ENCODE results near the gene SLC9B1. TPM values are rescaled to one million over a fixed set of nuclear protein-coding genes. Genes with fewer than 3 reads are reported as not detected.
"Not testable (repeated sequence)": the region's sequence is repeated elsewhere in the genome, so short reads cannot be mapped to it uniquely, and the experiment has no call there.

The SLC9B1 gene
- total RNA-seq, 1 donor from 2014 or later, result 15.7 TPM

DNA sequence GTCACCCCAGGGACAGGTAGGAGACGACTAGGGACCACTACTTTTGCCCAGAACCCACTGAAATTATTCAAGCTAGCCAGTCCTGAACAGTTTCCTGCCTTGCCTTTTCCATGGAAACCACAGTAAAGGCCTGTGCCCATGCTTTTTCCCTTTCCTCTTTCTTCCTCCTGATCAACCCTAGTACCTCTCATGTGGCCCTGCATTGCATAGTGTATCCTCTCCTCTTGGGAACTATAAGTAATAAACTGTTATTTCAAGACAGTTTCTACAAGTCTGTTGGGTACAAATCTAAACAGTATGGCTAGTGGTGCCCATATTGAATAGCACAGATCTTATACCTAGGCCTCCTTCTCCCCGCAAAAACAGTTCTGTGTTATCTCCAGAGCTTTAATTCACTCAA, 136.2 kb downstream of the SLC9B1 start:
- no peaks in the 10 kb centered on the region for H3K9me3 ChIP-seq (ENCODE audit: control insufficient read depth in 3 of 3, low read length in 3 of 3)
- H3K27me3 ChIP-seq (ENCODE audit: control insufficient read depth in 3 of 3, insufficient read depth in 3 of 3, low read length in 3 of 3), result no peaks in the 10 kb centered on the region
- H3K27ac ChIP-seq (ENCODE audit: low read depth, low read length), result no peak overlapping the region
- H3K4me1 ChIP-seq (ENCODE audit: control insufficient read depth in 3 of 3, insufficient read depth in 3 of 3, low read length in 3 of 3), result no peaks in the 10 kb centered on the region
- H3K9ac ChIP-seq (ENCODE audit: low read depth in 1 of 3, low read length in 3 of 3), result no peak overlapping the region
- H3K4me3 ChIP-seq (ENCODE audit: low read length in 3 of 3), result no peak overlapping the region
- H3K36me3 ChIP-seq (ENCODE audit: control insufficient read depth in 3 of 3, insufficient read depth in 3 of 3, low read length in 3 of 3), result no peaks in the 10 kb centered on the region

DNA sequence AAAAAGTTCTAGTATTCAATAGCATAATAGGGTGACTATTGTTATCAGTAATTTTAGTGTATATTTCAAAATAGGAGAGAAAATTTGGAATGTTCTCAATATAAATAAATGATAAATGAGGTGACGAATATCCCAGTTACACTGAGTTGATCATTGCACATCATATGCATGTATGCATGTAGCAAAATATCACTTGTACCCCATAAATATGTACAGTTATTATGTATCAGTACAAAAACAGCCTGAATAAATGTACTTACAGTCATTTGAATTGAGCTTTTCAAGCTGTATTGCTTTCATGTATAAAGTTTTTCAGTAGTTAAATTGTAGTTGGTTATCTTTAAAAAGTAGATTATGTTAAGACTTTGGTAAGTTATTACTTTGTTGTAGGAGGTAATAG, 138.2 kb downstream of the SLC9B1 start:
- H3K9me3 ChIP-seq (ENCODE audit: control insufficient read depth in 3 of 3, low read length in 3 of 3), result no peaks in the 10 kb centered on the region

DNA sequence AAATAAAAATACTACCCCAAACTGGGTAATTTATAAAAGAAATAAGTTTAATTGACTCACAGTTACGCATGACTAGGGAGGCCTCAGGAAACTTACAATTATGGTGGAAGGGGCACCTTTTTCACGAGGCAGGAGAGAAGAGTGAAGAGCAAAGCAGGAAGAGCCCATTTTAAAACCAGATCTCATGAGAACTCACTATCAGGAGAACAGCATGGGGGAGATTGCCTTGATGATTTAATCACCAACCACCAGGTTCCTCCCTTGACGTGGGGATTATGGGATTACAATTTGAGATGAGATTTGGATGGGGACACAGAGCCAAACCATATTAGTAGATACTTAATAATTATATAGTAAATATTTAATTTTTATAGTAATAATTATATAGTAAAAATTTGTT, 140.6 kb downstream of the SLC9B1 start:
- Histone ChIP-seq H3K27me3 (ENCODE audit: control insufficient read depth in 3 of 3, insufficient read depth in 3 of 3, low read length in 3 of 3) (no peaks in the 10 kb centered on the region), H3K27ac (ENCODE audit: low read depth, low read length) (no peak overlapping the region), H3K4me1 (ENCODE audit: control insufficient read depth in 3 of 3, insufficient read depth in 3 of 3, low read length in 3 of 3) (no peaks in the 10 kb centered on the region), H3K4me3 (ENCODE audit: low read length in 3 of 3) (no peak overlapping the region), H3K36me3 (ENCODE audit: control insufficient read depth in 3 of 3, insufficient read depth in 3 of 3, low read length in 3 of 3) (no peaks in the 10 kb centered on the region), H3K9me3 (ENCODE audit: control insufficient read depth in 3 of 3, low read length in 3 of 3) (no peaks in the 10 kb centered on the region), H3K9ac (ENCODE audit: low read depth in 1 of 3, low read length in 3 of 3) (no peak overlapping the region)

More for the DNA sequence above, 138.2 kb downstream of the SLC9B1 start:
- no peaks in the 10 kb centered on the region for H3K36me3 ChIP-seq (ENCODE audit: control insufficient read depth in 3 of 3, insufficient read depth in 3 of 3, low read length in 3 of 3)
- no peaks in the 10 kb centered on the region for H3K4me1 ChIP-seq (ENCODE audit: control insufficient read depth in 3 of 3, insufficient read depth in 3 of 3, low read length in 3 of 3)
- no peaks in the 10 kb centered on the region for H3K27me3 ChIP-seq (ENCODE audit: control insufficient read depth in 3 of 3, insufficient read depth in 3 of 3, low read length in 3 of 3)
- H3K9ac ChIP-seq (ENCODE audit: low read depth in 1 of 3, low read length in 3 of 3), result no peak overlapping the region
- no peak overlapping the region for H3K4me3 ChIP-seq (ENCODE audit: low read length in 3 of 3)
- no peak overlapping the region for H3K27ac ChIP-seq (ENCODE audit: low read depth, low read length)

DNA sequence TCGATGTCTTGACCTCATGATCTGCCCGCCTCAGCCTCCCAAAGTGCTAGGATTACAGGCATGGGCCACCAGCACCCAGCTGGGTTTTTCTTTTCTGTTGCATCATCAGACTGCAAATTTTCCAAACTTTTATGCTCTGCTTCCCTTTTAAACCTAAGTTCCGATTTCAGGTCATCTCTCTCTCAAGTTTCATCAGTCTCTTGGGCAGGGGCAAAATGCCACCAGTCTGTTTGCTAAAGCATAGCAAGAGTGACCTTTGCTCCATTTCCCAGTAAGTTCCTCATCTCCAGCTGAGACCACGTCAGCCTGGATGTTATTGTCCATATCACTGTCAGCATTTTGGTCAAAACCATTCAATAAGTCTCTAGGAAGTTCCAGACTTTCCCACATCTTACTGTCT, 141.2 kb downstream of the SLC9B1 start:
- not testable (repeated sequence) for H3K9ac ChIP-seq (ENCODE audit: low read depth in 1 of 3, low read length in 3 of 3); H3K36me3 ChIP-seq (ENCODE audit: control insufficient read depth in 3 of 3, insufficient read depth in 3 of 3, low read length in 3 of 3); H3K4me1 ChIP-seq (ENCODE audit: control insufficient read depth in 3 of 3, insufficient read depth in 3 of 3, low read length in 3 of 3); H3K27me3 ChIP-seq (ENCODE audit: control insufficient read depth in 3 of 3, insufficient read depth in 3 of 3, low read length in 3 of 3); H3K4me3 ChIP-seq (ENCODE audit: low read length in 3 of 3); H3K27ac ChIP-seq (ENCODE audit: low read depth, low read length); H3K9me3 ChIP-seq (ENCODE audit: control insufficient read depth in 3 of 3, low read length in 3 of 3)

DNA sequence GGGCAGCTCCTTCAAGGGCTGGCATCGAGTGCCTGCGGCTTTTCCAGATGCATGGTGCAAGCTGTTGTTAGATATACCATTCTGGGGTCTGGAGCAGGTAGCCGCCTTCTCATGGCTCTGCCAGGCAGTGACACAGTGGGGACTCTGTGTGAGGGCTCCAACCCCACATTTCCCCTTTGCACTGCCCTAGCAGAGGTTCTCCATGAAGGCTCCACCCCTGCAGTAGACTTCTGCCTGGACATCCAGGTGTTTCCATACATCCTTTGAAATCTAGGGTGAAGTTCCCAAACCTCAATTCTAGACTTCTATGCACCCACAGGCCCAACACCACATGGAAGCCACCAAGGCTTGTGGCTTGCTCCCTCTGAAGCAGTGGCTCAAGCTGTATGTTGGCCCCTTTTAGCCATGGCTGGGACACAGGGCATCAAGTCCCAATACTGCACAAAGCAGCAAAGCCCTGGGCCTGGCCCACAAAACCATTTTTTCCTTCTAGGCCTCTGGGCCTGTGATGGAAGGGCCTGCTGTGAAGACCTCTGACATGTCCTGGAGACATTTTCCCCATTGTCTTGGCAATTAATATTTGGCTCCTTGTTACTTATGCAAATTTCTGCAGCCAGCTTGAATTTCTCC, 141.9 kb downstream of the SLC9B1 start:
- not testable (repeated sequence) for H3K27me3 ChIP-seq (ENCODE audit: control insufficient read depth in 3 of 3, insufficient read depth in 3 of 3, low read length in 3 of 3); H3K9ac ChIP-seq (ENCODE audit: low read depth in 1 of 3, low read length in 3 of 3); H3K9me3 ChIP-seq (ENCODE audit: control insufficient read depth in 3 of 3, low read length in 3 of 3); H3K4me1 ChIP-seq (ENCODE audit: control insufficient read depth in 3 of 3, insufficient read depth in 3 of 3, low read length in 3 of 3); H3K4me3 ChIP-seq (ENCODE audit: low read length in 3 of 3); H3K36me3 ChIP-seq (ENCODE audit: control insufficient read depth in 3 of 3, insufficient read depth in 3 of 3, low read length in 3 of 3); H3K27ac ChIP-seq (ENCODE audit: low read depth, low read length)

DNA sequence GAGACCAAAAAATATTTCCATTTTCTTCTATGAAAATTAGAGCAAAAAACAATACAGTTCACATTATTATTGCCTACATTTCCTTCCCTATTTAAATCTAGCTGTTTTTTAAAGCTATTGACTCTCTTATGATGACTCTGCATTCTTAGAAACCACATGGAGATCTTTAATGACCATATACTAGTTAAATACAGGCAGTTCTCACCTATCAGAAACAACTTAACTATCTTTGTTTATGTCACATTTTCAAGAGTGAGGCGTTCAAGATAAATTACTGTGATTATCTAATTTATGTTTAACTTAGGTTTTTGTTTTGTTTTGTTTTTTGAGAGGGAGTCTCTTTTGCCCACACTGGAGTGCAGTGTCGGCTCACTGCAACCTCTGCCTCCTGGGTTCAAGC, 147.7 kb downstream of the SLC9B1 start:
- no peak overlapping the region for H3K27ac ChIP-seq (ENCODE audit: low read depth, low read length)

DNA sequence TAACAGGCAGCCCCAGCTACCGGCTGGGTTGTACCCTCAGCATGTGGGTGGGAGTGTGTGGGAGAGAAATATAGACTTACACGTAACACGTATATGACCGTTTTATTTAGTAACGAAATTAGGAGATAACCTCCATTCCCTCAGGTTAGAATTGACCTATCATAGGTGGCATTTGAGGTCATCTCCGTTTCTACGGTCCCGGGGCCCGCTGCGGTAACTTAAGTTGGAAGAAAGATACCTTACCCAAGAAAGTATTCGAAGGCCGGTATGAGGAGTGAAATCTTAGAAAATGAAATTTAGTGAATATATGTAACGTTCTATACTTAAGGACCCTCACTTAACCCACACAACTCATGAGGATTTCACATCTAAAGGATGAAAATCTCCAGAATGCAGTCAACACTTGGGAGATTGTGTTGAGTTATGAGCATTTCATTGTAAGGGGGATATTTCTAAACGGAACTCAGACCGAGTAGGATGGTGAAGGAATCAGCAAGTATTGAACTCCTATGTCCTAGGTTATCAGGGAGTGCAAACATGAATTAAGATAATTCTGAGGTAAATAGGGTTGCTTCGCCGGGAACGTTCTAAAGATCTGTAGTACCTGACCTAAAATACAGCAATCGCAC, 149.8 kb downstream of the SLC9B1 start:
- Histone ChIP-seq H3K4me1 (ENCODE audit: control insufficient read depth in 3 of 3, insufficient read depth in 3 of 3, low read length in 3 of 3) (peaks cover 2 to 7% (median 4%) of the 10 kb centered on the region in 3 donors), H3K9ac (ENCODE audit: low read depth in 1 of 3, low read length in 3 of 3) (peak overlapping the region; percentile 89 to 96 (median 91)), H3K27ac (ENCODE audit: low read depth, low read length) (peak overlapping the region; percentile 93), H3K27me3 (ENCODE audit: control insufficient read depth in 3 of 3, insufficient read depth in 3 of 3, low read length in 3 of 3) (no peaks in the 10 kb centered on the region), H3K36me3 (ENCODE audit: control insufficient read depth in 3 of 3, insufficient read depth in 3 of 3, low read length in 3 of 3) (peaks cover 0 to 3% (median 0%) of the 10 kb centered on the region in 3 donors), H3K4me3 (ENCODE audit: low read length in 3 of 3) (peak overlapping the region; percentile 97 to 98 (median 97)), H3K9me3 (ENCODE audit: control insufficient read depth in 3 of 3, low read length in 3 of 3) (no peaks in the 10 kb centered on the region)

More for the DNA sequence above, 147.7 kb downstream of the SLC9B1 start:
- no peaks in the 10 kb centered on the region for H3K9me3 ChIP-seq (ENCODE audit: control insufficient read depth in 3 of 3, low read length in 3 of 3)
- H3K9ac ChIP-seq (ENCODE audit: low read depth in 1 of 3, low read length in 3 of 3), result no peak overlapping the region
- peaks cover 0 to 3% (median 0%) of the 10 kb centered on the region in 3 donors for H3K36me3 ChIP-seq (ENCODE audit: control insufficient read depth in 3 of 3, insufficient read depth in 3 of 3, low read length in 3 of 3)
- H3K27me3 ChIP-seq (ENCODE audit: control insufficient read depth in 3 of 3, insufficient read depth in 3 of 3, low read length in 3 of 3), result no peaks in the 10 kb centered on the region
- peaks cover 2 to 7% (median 4%) of the 10 kb centered on the region in 3 donors for H3K4me1 ChIP-seq (ENCODE audit: control insufficient read depth in 3 of 3, insufficient read depth in 3 of 3, low read length in 3 of 3)
- H3K4me3 ChIP-seq (ENCODE audit: low read length in 3 of 3), result no peak overlapping the region

DNA sequence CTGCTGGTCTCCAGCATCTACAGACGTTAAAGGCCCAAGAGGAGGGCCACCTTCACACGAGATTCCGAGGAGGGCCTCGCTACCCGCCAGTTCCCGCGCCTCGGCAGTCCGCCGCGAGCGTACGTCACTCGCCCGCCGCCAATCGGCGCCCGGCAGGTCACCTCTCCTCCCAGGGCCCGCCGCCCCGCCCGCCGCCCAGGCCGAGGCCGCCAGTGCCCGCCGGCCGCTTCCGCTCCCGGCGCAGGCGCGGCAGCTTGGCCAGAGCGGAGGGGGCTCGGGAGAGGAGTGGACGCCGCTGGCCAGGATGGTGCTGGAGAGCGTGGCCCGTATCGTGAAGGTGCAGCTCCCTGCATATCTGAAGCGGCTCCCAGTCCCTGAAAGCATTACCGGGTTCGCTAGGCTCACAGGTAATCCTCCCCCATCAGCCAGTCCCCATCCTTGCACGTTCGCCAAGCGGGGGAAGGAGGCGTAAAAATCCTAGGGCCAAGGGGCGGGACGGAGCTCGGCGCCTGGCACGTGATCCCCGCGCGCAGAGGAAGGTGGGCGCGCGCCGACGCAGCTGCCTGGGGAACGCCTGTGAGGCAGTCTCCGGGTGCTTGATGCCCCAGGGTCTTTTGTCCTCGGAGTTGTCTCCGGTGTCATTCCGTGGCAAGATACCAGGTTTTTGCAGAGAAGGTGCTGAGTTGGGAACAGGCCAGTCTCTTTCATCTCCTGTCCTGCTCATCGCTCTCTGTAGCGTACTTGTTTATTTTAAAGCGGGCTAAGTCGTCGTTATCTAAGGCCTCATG, 150.5 kb downstream of the SLC9B1 start, which contains the start of gene CISD2:
Gene CISD2 (plus strand): TSS at position 212 of the 788 bp plus-strand sequence. CDS start 93 bp downstream, at position 305.
- Histone ChIP-seq H3K9ac (ENCODE audit: low read depth in 1 of 3, low read length in 3 of 3) (peak within 1 kb of the TSS; percentile 89 to 96 (median 91)), H3K27ac (ENCODE audit: low read depth, low read length) (peak within 1 kb of the TSS; percentile 93), H3K27me3 (ENCODE audit: control insufficient read depth in 3 of 3, insufficient read depth in 3 of 3, low read length in 3 of 3) (no peaks in the 10 kb centered on the region), H3K9me3 (ENCODE audit: control insufficient read depth in 3 of 3, low read length in 3 of 3) (no peaks in the 10 kb centered on the region), H3K4me3 (ENCODE audit: low read length in 3 of 3) (peak within 1 kb of the TSS; percentile 97 to 98 (median 97)), H3K4me1 (ENCODE audit: control insufficient read depth in 3 of 3, insufficient read depth in 3 of 3, low read length in 3 of 3) (peaks cover 2 to 7% (median 4%) of the 10 kb centered on the region in 3 donors), H3K36me3 (ENCODE audit: control insufficient read depth in 3 of 3, insufficient read depth in 3 of 3, low read length in 3 of 3) (peaks cover 0 to 3% (median 0%) of the 10 kb centered on the region in 3 donors)

DNA sequence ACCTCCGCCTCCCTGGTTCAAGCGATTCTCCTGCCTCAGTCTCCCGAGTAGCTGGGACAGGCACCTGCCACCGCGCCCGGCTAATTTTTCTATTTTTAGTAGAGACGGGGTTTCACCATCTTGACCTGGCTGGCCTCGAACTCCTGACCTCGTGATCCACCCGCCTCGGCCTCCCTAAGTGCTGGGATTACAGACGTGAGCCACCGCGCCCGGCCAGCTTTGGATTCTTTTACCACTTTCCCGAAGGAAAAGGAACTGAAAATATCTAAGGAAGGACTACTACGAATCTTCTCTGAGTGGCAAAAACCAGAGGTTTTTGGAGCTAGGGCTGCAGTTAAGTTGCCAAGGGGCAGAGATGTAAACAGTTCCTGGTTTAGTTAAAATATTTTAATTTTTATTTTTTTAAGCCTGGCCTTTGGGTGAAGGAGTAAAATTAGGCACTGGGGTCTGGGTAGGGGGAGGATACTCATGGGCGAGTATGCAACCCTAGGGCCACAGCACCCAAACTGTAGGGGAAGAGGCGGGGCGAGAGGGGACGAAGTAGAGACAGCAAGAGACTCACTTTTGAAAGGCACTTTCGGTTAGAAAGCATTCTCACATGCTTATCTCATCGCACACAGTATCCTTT, 151.2 kb downstream of the SLC9B1 start:
- H3K9me3 ChIP-seq (ENCODE audit: control insufficient read depth in 3 of 3, low read length in 3 of 3), result no peaks in the 10 kb centered on the region
- H3K36me3 ChIP-seq (ENCODE audit: control insufficient read depth in 3 of 3, insufficient read depth in 3 of 3, low read length in 3 of 3), result peaks cover 0 to 3% (median 0%) of the 10 kb centered on the region in 3 donors
- H3K27ac ChIP-seq (ENCODE audit: low read depth, low read length), result peak overlapping the region; percentile 93
- H3K4me3 ChIP-seq (ENCODE audit: low read length in 3 of 3), result peak overlapping the region; percentile 85 to 98 (median 97)
- peaks cover 2 to 7% (median 4%) of the 10 kb centered on the region in 3 donors for H3K4me1 ChIP-seq (ENCODE audit: control insufficient read depth in 3 of 3, insufficient read depth in 3 of 3, low read length in 3 of 3)
- no peaks in the 10 kb centered on the region for H3K27me3 ChIP-seq (ENCODE audit: control insufficient read depth in 3 of 3, insufficient read depth in 3 of 3, low read length in 3 of 3)
- H3K9ac ChIP-seq (ENCODE audit: low read depth in 1 of 3, low read length in 3 of 3), result peak overlapping the region; percentile 89 to 96 (median 89)
